Cerebellar cortex (tissue), 1 donor: Measurements from ENCODE around the gene SLC35E2B.

Experiments used
- DNase-seq: peaks from one replicate; pipeline ENCODE4 v3.0.0-alpha.2; 2015; ENCODE audit warnings: low spot score

Gene SLC35E2B

GRCh38 chr1:1609822-1610485 lies 82.6 kb downstream of the SLC35E2B start:
- DNase-seq: no peak
